DMS114 treated with DMSO at 0.1 percent for 48 hours (cell line): ENCODE results near the gene RAB17.
"Not testable (repeated sequence)": the region's sequence is repeated elsewhere in the genome, so short reads cannot be mapped to it uniquely, and the experiment has no call there.

Source experiments
- DNase-seq: peaks from one replicate; lab custom pipeline; 2025; ENCODE audit not compliant: unreplicated experiment; lab: John Stamatoyannopoulos, UW

RAB17 gene

DNA sequence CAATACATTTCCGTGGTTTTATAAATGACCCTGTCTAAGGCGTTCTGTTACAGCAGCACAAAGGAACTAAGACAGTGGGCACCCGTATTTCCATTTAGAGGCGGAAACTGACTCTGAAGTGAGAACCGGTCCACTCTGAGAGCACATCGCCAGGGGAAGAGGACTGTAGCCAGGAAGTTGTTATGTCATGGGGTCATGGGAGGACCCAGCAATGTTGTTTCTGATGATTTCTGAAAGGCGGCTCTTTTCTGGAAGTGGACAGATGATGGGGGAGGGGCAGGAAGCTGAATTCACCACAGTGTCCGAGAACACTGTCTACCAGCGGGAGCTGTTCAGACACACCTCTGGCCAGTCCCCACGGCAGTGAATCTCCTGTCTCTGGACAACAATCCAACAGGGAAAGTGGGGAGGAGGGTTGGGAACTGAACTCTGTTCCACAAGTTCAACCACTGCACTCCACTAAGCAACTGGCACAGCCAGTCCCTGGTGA is 34.7 kb upstream of the RAB17 start:
- DNase-seq = no peak

DNA sequence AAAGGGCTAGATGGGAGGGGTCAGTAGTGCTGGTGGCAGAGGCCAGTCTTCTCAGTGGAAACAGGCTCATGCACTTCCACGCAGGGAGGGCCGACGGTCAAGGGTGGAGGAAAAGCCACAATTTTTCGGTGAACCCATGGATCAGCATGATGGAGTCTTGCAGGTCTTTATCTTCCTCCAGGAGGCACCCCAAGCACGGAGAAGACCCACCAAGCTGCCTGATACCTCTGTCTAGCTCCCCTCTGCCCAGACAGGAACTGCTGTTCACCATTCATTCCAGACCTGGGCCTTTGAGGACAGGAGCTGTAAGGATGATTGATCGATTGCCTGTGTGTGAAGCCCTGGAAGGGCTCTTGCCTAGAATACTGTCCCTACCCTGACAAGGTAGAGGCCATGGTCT is 34.0 kb upstream of the RAB17 start:
- no peak for DNase-seq

DNA sequence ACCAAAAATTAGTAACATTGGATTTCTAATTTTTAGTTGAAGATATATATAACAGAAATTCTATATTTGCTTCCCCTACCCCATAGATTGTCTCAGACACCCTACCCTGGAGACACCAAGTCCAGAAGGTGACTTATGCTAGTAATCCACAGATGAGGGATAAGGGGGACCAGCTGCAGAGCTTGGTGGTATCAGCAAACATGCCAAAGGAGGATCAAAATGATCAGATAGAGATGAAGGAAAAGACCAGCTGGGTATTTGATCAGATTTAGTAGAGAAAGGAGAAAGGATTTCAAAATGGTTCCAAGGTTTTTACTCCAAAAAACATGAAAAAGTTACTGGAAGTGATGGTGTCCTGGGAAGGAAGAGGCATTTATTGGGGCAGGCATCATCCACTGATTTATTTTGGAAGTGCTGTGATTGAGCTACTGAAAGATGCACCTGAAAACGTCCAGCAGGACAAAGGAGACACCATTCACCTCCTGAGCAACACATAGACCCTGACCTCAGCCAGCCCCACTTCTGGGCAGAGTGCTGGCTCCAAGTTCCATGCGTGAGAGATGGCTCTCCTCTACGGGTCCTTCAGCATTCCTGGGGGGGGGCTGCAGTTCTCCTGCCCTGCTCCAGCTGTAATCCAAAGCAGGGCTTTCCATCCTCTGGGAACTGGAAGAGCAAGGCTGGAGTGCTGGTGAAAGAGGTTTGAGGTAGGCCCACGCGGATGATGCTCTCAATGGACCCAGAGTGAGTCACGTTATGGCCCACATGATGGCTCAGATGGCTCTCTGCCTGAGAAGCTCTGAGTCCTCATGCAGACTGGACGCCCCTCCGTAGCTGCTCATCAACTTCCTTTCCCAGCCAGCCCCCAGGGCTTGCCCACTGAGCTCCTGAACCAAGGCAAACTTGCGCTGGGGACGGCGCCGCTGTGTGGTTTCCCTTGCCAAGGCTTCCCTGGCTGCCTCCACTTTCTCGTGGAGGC is 33.2 kb upstream of the RAB17 start:
- no peak for DNase-seq

DNA sequence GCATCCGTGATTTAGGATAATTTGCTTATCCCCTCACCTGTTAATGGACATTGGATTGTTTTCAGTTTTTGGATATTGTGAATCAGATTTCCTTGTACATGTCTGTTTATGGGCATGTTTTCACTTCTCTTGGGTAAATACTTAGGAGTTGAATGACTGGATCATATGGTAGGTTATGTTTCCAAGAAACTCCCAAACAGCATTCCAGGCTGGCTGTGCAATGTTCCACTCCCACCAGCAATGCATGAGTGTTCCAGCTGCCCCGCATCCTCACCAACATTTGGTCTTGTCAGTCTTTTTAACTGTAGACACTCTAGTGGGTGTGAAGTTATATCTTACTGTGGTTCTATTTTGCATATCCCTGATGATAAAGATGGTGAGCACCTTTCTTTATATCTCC is 27.9 kb upstream of the RAB17 start:
- DNase-seq = no peak

DNA sequence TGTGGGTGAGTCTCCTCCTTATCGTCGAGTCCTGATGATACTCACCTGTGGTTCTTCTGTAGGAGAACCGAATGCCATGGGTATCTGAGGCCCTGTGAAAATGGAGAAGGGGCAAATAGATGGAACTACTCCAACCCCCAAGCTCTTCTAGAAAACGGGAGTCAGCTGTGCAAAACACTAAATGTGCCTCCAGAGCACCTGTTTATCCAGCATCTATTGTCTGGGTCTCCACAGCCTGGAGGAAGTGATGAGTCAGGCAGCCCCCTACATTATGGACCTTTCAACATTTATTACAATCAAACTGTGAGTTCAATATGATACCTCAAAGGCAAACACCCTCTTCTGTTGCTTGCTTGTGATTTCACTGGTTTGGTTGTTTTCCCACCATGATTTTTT is 27.1 kb upstream of the RAB17 start:
- no peak for DNase-seq

DNA sequence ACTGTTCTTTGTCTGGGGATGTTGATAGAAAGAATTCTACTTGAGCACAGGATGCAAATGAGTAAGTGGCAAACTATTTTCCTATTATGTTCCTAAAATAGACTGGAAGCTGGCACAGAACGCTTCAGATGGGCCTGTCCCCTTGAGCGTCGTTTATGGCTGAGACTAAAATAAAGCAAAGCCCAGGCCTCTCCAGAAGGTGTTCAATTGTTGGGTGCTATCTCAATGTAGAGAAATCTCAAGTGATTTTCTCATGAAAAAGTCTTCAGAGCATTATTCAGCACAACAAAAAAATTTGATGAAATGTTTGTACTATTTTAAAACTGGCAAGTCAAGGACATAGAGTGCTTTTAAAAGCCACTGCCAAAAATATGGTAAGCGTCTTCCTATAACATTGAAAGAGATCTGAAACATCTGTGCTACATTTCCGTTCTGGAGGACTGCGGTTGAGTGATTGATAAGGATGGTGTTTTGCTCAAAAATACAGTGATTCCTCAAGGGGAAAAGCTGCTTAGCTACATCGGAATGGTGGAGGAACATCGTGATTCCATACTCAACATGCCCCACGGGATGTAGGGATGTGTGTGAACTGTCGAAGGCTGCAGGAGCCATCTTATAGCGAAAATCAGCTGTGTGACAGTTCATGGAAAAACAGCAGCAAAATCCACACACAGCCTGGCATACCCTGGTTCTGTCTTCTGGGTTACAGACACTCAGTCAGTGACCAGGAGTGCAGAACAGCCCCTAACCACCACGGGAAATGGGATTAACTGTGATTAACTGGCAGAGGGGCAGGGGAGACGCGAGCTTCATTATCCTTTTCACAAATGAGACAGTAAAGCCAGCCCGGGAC is 26.4 kb upstream of the RAB17 start:
- DNase-seq = no peak

DNA sequence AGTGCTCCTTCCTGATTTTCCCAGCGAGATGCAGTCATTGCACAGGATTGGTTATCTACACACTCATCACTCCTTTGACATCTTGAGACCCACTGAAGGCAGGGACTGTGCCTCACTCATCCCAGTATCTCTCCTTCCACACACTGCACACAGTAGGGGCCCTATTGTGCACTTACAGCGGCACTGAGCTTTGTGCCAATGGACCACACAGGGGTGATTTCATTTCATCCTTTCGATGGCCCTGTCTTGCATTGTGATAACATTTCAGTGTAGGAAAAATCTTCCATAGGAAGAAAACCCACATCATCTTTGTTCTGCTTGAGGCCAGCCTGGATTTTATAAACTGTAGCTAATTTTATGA is 25.8 kb upstream of the RAB17 start:
- no peak for DNase-seq

DNA sequence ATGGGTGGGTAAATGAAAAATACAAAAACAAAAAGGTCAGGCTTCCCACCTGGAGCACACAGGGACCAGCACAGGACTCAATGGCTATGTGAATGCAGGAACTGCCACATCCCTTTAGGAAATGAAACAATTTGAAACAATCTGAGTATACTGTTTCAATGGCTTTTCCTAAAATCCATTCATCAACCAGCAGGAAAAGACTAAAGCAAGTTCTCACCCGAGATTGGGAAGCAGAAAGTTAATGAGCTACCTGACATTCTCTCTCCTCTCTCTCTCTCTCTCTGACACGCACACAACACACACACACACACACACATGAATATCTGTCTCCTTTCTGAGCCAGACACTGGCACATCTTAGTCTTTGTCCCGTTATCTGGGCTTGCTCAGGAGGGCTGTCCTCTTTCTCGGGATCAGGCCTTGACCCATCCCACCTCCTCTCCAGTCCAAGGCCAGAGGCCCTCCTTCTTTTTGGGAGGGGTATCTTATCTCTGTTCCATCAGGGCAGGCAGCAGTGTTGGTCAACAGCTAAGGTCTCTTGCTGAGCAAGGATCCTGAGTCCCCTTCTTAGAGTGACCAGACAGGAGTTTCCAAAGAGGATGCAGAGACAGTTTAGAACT is 25.2 kb upstream of the RAB17 start:
- no peak for DNase-seq

DNA sequence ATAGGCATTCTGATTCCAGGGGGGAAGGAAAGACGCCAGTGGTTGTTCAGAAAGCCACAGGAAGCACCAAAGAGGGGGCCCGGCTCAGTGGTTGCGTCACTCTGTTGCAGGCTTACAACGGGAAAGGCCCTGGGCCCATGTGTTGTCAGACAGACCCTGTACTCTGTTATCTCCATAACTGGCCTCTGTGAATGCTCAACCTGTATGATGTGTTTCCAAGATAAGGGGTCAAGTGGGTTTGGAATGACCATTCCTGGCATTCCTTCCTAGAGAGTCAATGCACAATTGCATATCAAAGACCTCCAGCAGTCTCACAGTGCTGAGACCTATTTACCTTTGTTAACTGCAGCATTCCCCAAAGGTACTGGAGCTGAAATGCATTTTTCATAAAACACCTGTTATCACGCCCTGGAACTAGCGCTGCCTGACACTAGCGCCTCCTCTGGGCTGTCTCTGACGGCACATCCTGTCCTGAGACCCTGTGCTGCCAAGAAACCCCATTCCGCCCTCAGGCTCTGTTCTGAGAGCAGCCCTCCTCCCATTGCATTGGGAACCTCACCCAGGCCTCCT is 23.7 kb upstream of the RAB17 start:
- peak; percentile 29 for DNase-seq

DNA sequence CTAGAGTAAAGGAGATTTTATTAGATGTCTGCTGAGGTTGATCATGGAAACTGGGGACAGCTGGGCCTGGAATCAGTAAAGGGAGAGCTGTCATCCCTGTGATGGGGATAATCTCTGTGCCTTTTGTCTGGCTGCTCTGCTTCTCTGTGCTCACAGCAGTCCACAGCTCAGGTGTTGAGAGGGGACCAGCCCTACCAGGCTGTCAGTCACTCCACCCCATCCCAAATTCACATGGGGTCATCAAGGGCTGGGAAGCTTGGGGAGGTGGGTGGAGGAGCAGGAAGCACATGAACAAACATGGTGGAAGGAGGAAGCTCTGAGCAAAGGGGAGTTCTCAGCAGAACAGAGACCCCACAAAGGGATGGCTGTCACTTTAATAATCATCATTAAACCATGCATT is 23.1 kb upstream of the RAB17 start:
- no peak for DNase-seq

DNA sequence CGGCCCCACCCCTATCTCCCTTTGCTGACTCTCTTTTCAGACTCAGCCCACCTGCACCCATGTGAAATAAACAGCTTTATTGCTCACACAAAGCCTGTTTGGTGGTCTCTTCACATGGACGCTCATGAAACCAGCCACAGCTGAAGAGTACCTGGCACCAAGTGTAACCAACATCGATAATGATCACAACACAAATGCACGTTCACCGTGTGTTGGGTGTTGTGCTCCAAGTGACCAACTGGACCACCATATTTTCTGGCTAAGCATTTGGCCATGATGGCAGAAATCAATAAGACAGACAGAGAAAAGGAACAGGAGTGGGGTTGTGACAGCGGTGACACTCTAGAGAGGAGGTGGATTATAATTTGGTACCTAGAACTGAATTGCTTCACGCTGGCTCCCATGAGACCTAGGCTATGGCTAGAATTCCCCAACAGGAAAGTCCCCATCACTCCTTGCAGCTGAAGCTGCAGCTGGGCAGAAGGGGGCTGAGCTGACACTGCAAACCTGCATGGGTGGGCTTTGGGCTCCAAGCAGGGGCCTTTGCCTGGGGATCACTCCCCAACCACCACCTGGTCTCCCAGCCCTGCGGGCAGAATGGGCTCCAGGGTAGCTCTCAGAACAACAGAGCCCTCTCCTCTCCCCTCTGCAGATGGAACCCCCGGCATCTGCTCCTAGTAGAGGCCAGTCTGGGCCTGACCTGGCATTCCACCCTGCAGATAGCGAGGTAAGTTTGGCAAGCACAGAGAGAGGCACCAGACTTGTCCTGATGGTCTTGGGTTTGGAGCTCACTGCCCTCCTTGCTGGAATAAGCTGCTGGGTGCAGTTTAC is 22.2 kb upstream of the RAB17 start:
- DNase-seq = no peak

DNA sequence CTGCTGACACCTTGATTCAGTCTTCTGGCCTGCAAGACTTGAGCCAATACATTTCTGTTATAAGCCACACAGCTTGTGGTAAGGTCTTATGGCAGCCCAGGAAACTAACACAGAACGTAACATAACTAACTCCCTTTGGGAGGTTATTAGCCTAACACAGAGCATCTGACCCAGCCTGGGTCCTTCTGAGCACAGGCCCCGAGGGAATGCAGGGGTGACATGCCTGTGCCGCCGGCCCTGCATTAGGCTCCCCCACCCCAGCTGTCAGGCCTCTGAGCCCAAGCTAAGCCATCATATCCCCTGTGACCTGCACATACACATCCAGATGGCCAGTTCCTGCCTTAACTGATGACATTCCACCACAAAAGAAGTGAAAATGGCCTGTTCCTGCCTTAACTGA is 16.0 kb upstream of the RAB17 start:
- not testable (repeated sequence) for DNase-seq

DNA sequence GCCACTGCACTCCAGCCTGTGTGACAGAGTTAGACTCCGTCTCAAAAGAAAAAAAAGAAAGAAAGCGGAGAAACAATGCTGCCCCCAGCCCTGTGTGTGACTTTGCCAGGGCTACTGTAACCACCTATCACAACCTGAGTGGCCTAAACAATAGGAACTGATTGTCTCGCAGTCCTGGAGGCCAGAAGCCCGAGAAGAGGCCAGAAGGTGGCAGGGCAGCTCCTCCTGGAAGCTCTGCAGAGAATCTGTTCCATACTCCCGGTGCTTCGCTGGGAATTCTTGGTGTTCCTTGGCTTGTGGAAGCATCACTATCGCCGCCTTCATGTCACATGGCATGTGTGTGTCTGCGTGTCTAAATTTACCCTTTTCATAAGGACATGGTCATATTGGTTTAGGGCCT is 14.4 kb upstream of the RAB17 start:
- no peak for DNase-seq

DNA sequence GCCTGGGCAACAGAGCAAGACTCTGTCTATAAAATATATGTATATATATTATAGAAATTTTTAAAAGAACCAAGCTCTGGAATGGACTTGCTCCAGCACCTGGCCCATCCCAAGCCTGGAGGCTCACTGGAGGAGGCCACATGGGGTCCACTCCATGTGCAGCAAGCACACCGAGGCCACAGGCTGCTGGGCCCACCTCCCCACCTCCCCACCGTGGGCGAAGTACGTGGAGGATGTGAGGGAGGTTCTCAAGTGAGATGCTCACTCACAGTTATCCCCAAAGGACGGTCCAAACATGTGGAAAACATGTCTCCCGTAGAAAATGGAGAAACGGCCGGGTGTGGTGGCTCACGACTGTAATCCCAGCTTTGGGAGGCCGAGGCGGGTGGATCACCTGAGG is 13.9 kb upstream of the RAB17 start:
- no peak for DNase-seq

DNA sequence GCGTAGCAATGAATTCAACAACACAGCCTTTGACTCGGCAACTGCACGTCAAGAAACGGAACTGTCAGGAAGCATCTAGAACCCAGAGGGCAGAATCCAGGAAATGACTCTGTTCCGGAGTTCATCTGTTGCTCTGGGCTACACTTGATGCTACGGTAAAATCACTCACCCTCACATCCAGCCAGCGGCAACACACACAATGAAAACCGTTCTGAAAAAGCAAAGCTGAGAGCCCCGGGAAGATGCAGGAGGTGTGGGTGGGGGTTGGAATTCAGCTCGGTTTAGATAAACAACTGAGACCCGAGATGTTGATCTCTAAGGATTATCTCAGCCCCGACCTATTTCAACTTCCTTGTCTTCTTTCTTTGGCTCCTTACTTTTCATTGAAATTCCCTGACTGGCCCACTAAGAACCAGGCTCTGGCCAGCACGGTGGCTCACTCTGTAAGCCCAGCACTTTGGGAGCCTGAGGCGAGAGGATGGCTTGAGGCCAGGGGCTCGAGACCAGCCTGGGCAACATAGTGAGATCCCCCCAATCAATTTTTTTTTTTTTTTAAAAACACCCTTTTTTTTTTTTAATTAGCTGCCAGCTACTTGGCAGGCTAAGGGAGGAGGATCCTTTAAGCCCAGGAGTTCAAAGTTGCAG is 13.3 kb upstream of the RAB17 start:
- no peak for DNase-seq

DNA sequence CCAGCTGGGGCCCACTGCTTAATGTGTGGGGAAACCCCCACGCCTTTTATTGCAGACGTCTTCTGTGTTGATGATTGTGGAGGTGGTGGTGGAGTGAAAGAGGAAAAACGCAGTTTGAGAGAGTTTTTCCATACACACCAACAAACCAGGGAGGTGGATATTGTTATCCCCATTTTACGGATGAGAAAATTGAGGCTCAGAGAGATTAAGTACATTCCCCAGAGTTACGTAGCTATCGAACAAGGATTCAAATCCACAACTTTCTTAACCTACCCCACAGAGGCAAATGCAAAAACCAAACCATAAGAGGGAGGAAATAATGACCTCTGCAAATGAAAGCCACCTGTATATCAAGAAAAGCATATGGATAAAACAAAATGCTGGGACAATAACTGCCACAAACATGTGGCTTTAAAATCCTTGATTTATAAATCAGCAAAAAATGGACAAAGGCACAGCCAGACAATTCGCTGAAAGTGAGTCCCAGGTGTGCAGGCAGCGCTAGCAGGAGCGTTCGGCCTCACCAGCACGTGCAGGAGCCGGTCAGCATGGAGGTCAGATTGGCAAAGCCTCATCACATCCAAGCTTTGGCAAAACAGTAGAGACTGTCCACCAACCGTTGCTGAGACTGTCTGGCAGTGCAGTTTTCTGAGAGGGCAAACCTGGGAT is 12.6 kb upstream of the RAB17 start:
- no peak for DNase-seq

DNA sequence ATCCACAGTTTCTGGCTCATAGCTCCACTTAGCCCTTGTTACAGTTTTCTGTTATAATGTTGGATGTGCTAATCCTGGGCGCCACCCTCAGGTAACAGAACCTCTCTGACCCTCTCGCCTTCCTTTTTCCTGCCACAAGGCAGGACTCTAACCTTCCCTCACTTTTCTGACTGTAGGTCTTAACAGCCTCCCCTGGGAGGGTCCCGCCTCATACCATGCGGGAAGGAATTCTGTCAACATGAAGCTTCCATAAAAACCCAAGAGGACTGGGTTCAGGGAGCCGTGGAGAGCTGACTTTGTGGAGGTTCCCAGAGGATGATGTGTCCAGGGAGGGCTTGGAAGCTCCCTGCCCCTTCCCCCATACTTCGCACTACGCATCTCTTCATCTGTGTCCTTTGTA is 11.9 kb upstream of the RAB17 start:
- DNase-seq = no peak

DNA sequence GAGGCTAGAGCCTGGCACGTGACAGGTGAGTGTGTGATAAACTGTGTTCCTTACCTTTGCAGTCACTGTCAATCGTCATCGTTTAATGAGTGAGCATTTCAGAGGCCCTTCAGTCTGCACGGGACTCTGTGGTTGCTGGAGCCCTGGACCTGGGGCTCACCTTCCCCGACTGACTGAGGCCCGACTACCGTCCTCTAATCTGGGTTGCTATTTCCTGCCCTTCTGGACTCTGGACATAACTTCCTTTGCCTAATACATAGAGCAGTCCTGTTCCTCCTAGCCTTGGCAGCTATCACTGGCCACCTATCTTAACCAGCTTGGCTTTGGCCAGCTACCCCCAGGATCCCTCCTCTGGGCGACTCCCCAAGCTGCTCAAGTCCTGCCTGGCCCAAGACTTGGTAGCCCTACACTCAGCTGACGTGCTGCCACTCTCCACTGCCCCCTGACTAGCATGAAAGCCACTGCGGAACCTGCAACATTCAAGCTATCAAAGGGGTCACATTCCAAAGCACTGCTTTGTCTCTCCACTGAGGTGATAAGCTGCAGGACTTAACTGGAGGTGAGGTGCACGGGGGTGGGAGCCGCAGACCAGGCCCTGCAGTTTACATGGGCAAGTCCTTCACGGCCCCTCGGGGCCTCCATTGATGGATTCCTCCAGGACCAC is 11.1 kb upstream of the RAB17 start:
- no peak for DNase-seq
